ENCODE data around the gene BTF3. TPM values are rescaled to one million over a fixed set of nuclear protein-coding genes. Genes with fewer than 3 reads are reported as not detected.

The BTF3 gene
- total and polyA plus RNA-seq, 2 of the 13 experiments (the other 11 are each of a cell fraction or from before 2014, with no cell fraction given): 557 to 698 TPM

- FAIRE-seq: peak; percentile 89
- BruUV-seq (replicated peaks): no TSS peak
- H3K4me3 ChIP-seq (replicated peaks in 1 of 3; ENCODE audit: insufficient read depth in 1 of 3, low read depth in 2 of 3, low read length in 3 of 3): peak overlapping the region; percentile 25 to 42 (median 28); a peak in 5 of 6 replicates
- TF ChIP-seq, protein P1, sequence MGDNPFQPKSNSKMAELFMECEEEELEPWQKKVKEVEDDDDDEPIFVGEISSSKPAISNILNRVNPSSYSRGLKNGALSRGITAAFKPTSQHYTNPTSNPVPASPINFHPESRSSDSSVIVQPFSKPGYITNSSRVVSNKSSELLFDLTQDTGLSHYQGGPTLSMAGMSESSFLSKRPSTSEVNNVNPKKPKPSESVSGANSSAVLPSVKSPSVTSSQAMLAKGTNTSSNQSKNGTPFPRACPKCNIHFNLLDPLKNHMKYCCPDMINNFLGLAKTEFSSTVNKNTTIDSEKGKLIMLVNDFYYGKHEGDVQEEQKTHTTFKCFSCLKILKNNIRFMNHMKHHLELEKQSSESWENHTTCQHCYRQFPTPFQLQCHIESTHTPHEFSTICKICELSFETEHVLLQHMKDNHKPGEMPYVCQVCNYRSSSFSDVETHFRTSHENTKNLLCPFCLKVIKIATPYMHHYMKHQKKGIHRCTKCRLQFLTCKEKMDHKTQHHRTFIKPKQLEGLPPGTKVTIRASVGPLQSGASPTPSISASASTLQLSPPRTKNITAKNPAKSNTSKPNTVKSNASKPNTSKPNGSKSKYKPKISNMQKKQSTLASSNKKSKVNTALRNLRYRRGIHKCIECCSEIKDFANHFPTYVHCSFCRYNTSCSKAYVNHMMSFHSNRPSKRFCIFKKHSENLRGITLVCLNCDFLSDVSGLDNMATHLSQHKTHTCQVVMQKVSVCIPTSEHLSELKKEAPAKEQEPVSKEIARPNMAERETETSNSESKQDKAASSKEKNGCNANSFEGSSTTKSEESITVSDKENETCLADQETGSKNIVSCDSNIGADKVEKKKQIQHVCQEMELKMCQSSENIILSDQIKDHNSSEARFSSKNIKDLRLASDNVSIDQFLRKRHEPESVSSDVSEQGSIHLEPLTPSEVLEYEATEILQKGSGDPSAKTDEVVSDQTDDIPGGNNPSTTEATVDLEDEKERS (CRISPR knock-in tag; IDR thresholded peaks at IDR 0.05): 0 out of 2 replicates have a peak, but pooled peaks have one; percentile 3
- TF ChIP-seq REXO4 (CRISPR knock-in tag; IDR thresholded peaks at IDR 0.05; ENCODE audit: borderline replicate concordance) (no peak), EED (CRISPR knock-in tag; IDR thresholded peaks at IDR 0.05) (no peak), POLR2A (IDR thresholded peaks at IDR 0.05; ENCODE audit: insufficient read depth in 1 of 2, low read depth in 2 of 2, low read length in 2 of 2) (peak in 1 of 2 experiments; percentile 39; a peak in 1 of 4 replicates), EP300 (IDR thresholded peaks at IDR 0.05; ENCODE audit: low read depth in 2 of 2, low read length in 2 of 2) (peak in 1 of 2 experiments; percentile 9; a peak in 1 of 4 replicates), EP300 (CRISPR knock-in tag; IDR thresholded peaks at IDR 0.05; ENCODE audit: borderline replicate concordance) (no peak), TCF7 (IDR thresholded peaks at IDR 0.05; ENCODE audit: low read depth) (0 out of 2 replicates have a peak, but pooled peaks have one; percentile 4), HNF4A (CRISPR knock-in tag; IDR thresholded peaks at IDR 0.05) (peak; percentile 35), ZC3H4 (CRISPR knock-in tag; IDR thresholded peaks at IDR 0.05; ENCODE audit: borderline replicate concordance) (peak; percentile 59; the same call in 1 of the 2 replicates), SOX13 (IDR thresholded peaks at IDR 0.05) (no peak), SOX13 (CRISPR knock-in tag; conservative IDR thresholded peaks at IDR 0.05 in 1 of 2, IDR thresholded peaks at IDR 0.05 in 1 of 2) (peak in 1 of 2 experiments; percentile 62; a peak in 2 of 4 replicates)
- H3K4me1 ChIP-seq (ENCODE audit: insufficient read depth, low read length): peaks cover 78% of the 10 kb centered on the region
- intact Hi-C loops (cut with micrococcal nuclease; ENCODE audit: unreplicated experiment): loop anchor here (2.0 kb wide), 1 partner anchor 19 kb away; the partner anchor contains the start of genes ANKRA2 and UTP15
- peak overlapping the region; percentile 88 for H3K27ac ChIP-seq (ENCODE audit: extremely low read length, insufficient read depth, low read length)
- POLR2A ChIA-PET: interaction anchor here (1.4 kb wide), 1 partner anchor 20 kb away, joined by 9 read pairs; the partner anchor contains the start of genes ANKRA2 and UTP15
- H3K9ac ChIP-seq (ENCODE audit: insufficient read depth, low read depth, low read length): peak overlapping the region; percentile 70
- H3K79me2 ChIP-seq (ENCODE audit: insufficient read depth, low read length): no peaks in the 10 kb centered on the region
- no peaks in the 10 kb centered on the region for H4K20me1 ChIP-seq (ENCODE audit: insufficient read depth, low read length)
- no peaks in the 10 kb centered on the region for H3K27me3 ChIP-seq (ENCODE audit: control insufficient read depth in 1 of 2, insufficient read depth in 2 of 2, low read length in 2 of 2)
- WGBS (ENCODE audit: low lambda C conversion rate): 0% methylated on average over 1 of the region's 1 CpG
- H3K36me3 ChIP-seq (replicated peaks in 1 of 2; ENCODE audit: control insufficient read depth in 1 of 2, insufficient read depth in 2 of 2, low read length in 2 of 2): no peaks in the 10 kb centered on the region
- H2AFZ ChIP-seq (ENCODE audit: low read length): peak overlapping the region; percentile 16
- in situ Hi-C loops (cut with HindIII; ENCODE audit: extremely low pct_ligation_motif_present, low pct_unique_long_range_greater_than_20kb): no loop called here
- DNase-seq (ENCODE audit: low spot score): peak; percentile 66
- ATAC-seq: peak; percentile 78
- H3K4me2 ChIP-seq (ENCODE audit: low read depth, low read length): peak overlapping the region; percentile 73
- H3K9me3 ChIP-seq (ENCODE audit: low read length): no peaks in the 10 kb centered on the region
- CTCF ChIA-PET (ENCODE audit: low intra/inter-chr PET ratio, low total read pairs): no interaction called here
Observed at GRCh38 chr5:73545403-73545779, 47.1 kb downstream of the BTF3 start.
